GM18951 (cell line): ENCODE measurements around the gene CLCC1.
"Not testable (repeated sequence)": the region's sequence is repeated elsewhere in the genome, so short reads cannot be mapped to it uniquely, and the experiment has no call there.

Experiments
- POLR2A ChIP-seq: IDR thresholded peaks from 4 replicates; pipeline ENCODE4 v1.6.1; 2011; ENCODE audit warnings: mild to moderate bottlenecking; ENCODE audit not compliant: insufficient read length, insufficient read depth; ENCODE audit errors: extremely low read depth
- in situ Hi-C: fragments of 300-500 bp; cut with MboI; formaldehyde crosslinking; loops from one replicate; pipeline ENCODE4 v1.12.0; 2022; ENCODE audit warnings: low sequenced_read_pairs, mixed read lengths, inconsistent platforms; ENCODE audit not compliant: unreplicated experiment

CLCC1 gene, protein sequence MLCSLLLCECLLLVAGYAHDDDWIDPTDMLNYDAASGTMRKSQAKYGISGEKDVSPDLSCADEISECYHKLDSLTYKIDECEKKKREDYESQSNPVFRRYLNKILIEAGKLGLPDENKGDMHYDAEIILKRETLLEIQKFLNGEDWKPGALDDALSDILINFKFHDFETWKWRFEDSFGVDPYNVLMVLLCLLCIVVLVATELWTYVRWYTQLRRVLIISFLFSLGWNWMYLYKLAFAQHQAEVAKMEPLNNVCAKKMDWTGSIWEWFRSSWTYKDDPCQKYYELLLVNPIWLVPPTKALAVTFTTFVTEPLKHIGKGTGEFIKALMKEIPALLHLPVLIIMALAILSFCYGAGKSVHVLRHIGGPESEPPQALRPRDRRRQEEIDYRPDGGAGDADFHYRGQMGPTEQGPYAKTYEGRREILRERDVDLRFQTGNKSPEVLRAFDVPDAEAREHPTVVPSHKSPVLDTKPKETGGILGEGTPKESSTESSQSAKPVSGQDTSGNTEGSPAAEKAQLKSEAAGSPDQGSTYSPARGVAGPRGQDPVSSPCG

DNA sequence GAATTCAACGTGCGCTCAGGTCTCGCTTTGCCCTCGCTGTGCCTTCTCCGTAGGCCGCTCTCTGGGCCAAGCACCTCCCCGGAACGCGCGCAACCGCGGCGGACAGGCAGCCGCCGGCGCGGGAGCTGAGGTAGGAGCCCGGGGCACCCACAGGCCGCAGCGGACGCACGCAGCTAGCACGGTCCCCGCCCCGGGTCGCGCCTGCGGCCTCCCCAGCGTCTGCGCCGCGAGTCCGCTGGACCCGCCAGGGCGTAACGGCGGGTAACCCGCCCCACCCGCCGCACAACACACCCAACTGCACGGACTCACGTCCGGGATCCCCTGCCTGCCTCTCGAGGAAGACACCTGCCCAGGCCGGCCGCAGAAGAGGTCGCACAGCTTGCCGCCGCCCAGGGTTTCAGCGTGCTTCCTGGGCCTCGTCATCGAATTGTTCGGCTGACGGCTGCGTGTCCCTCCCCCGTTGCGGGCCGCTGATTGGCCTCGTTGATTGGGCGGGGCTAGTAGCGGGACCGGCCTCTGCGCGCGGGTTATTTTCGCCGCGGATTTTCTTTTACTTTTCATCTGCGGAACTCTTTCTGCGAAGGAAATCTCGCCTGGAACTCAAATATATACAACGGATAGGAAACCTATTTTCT lies at the start of gene CLCC1:
Gene CLCC1, minus strand, starts transcription at position 433 of the 635 bp plus-strand sequence. CDS start 13,047 bp downstream, outside the sequence.
- TF ChIP-seq POLR2A: peak; percentile 93
- in situ Hi-C loops: no loop called here

DNA sequence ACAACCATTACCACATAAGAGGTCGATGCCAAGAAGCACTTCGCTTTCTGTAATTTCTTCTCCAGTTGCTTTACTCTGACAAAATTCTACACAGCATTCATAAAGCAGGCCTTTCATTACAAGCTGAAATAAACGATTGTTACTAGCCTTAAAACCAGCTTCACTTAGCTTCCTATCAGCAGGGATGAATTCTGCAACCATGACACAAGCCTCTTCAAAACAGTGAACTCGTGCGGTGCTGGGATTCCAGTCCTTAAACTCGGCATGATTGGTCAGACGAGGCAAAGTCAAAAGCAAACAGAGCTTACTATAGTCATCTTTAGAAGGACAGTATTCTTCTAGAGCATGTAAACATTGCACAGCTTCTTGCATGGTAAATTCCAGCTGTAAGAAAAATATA lies 48.1 kb upstream of the CLCC1 start:
- no peak for TF ChIP-seq POLR2A
- in situ Hi-C loops: no loop called here

GRCh38 chr1:108996622-108997021 lies 33.3 kb upstream of the CLCC1 start:
- in situ Hi-C loops: not testable (repeated sequence)

DNA sequence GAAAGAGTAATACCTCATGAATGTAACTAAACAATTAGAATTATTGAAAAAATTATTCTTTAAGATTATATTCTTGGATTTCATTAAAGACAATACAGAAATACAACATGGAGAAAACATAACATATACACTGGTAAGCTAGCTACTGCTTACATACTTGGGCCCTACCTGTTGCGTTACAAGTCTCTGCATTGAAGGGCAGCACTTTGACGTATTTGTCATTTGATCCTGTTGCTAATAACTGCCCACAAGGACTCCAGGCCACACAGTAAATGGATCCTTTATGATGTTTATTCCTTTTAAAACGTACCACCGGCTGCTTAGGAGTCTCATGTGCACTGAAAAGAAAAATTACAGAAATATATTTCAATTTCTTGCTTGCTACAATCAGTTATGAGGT lies 19.8 kb upstream of the CLCC1 start:
- no peak for TF ChIP-seq POLR2A

GRCh38 chr1:108976658-108977057 lies 13.4 kb upstream of the CLCC1 start:
- no peak for TF ChIP-seq POLR2A
- in situ Hi-C loops: no loop called here

More for the DNA sequence above, 19.8 kb upstream of the CLCC1 start:
- in situ Hi-C loops: no loop called here

DNA sequence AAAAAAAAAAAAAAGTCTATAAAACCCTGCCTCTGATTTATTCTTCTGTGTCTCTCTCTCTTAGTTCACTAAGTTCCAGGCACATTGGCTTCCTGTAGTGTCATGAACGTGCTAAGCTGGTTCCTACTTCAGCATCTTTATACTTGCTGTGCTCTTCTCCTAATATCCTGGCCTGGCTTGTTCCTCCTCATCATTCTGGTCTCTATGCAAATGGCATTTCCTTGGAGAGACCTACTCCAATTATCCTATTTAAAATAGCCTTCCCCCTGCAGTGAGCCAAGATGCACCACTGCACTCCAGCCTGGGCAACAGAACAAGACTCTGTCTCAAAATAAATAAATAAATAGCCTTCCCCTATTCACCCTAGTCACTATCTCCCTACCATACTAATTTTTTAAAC lies 9.7 kb upstream of the CLCC1 start:
- in situ Hi-C loops: no loop called here
- no peak for TF ChIP-seq POLR2A

DNA sequence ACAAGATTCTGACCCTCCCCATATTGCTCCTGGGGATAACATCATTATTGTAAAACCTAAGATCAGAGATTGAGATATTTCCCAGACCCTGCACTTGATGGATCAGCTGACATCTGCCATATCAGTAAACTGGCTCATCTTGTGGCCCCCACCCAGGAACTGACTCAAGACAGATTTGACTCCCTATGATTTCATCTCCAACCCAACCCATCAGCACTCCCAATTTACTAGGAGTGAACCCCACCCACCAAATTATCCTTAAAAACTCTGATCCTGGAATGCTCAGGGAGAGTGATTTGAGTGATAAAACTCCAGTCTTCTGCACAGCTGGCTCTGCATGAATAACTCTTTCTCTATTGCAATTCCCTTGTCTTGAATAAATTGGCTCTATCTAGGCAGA lies 6.1 kb upstream of the CLCC1 start:
- in situ Hi-C loops: no loop called here
- TF ChIP-seq POLR2A: no peak

DNA sequence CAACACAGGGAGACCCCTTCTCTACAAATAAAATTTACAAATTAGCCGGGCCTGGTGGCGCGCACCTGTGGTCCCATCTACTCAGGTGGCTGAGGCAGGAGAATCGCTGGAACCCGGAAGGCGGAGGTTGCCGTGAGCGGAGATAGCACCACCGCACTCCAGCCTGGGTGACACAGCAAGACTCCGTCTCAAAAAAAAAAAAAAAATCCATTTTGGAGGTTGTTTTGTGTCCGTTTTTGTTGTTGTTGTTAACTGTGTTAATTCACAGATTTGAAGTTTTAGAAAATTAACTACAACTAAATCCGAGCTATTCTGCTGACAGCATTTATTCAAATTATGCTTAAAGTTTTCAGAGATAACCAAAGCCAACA lies 618 bp downstream of the CLCC1 start:
- in situ Hi-C loops: no loop called here
- no peak for TF ChIP-seq POLR2A

GRCh38 chr1:108961752-108962486 lies 1.4 kb downstream of the CLCC1 start:
- in situ Hi-C loops: no loop called here
- no peak for TF ChIP-seq POLR2A

DNA sequence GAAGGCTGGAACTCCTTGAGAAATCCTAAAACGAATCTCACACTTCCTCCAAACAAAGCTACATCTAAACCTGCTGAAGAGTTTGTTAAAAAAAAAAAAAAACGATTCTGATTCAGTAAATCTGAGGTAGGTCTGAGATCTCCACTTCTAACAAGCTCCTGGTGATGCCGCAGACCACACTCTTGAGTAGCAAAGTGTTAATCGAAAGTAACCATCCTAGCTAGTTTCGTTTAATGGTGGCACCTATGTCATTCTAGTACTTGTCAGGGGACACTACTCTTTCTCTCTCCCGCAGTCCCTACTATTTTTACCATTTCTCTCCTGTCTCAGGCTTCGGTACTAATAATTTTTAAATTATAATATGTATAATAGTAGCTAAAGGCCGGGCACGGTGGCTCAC lies 2.1 kb downstream of the CLCC1 start:
- in situ Hi-C loops: no loop called here
- no peak for TF ChIP-seq POLR2A

DNA sequence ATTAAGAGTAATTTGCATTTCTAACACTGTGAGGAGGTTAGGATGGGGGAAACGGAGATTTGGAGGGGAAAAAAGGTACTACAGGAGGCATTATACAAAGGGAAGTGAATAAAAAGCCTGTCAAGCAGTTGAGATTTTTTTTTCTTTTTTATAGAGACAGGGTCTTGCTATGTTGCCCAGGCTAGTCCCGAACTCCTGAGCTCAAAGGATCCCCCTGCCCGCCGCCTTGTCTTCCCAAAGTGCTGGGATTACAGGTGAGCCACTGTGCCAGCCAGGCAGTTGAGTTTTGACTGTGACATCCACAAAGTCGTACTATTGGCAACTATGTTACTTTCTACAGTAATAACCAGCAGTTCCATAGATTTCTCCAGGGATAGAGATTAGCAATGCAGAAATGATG lies 2.6 kb downstream of the CLCC1 start:
- in situ Hi-C loops: no loop called here

DNA sequence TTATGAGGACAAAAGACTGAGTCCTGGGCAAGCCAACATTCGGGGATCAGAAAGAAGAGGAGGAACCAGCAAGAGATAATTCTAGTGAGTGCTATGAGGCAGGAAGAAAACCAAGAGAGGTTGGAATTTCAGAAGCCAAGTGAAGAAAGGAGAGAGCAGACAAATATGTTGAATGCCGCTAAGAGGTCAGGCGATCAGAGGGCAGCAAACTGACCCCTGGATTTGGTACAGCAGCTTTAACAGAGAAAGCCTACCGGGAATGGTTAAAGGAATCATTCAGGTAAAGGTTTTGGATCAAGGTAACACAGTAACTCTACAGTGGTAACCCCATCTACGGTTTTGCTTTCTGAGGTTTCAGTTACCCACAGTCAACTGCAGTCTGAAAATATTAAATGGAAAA lies 5.4 kb downstream of the CLCC1 start:
- TF ChIP-seq POLR2A: no peak
- in situ Hi-C loops: no loop called here

More for the DNA sequence above, 2.6 kb downstream of the CLCC1 start:
- TF ChIP-seq POLR2A: no peak

DNA sequence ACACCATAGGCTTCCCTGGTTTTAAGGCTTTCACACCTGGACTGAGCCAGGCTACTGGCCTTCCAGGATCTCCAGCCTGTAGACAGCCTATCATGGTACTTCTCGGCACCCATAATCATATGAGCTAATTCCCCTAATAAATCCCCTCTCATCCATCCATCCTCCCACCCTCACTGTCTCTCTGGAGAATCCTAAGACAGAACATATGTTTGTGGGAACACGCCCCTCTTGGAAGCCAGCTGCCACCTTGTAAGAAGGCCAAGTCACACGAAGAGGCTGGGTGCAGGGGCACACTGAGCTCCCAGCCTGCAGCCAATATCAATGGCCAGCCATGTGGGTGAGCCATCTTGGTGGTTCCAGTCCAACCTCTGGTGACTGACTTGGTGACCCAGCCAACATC lies 7.4 kb downstream of the CLCC1 start:
- in situ Hi-C loops: no loop called here
- no peak for TF ChIP-seq POLR2A
